ENCODE data around the gene EIF4B.

DNA sequence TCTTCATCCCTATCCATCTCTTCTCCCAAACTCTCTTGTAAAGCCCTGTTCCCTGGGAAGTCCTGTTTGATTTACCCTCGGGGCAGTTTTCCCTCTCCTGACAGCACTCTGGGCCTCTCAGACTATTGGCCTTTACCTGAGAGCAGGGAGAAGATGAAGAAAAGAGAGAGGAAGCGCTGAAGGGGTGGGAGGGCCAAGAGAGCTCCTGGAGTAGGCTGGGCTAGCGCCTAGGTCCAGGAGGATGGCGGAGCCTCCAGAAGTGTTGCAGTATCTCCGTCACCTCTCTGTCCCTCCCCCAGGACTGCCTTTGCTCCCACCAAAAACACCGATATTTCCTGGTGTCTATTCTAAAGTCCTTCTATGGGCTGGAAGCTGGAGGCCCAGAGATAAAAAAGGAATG is 85.5 kb downstream of the EIF4B start:
- no peak for TF ChIP-seq POLR2A (IDR thresholded peaks at IDR 0.05)
- TF ChIP-seq, protein P1, sequence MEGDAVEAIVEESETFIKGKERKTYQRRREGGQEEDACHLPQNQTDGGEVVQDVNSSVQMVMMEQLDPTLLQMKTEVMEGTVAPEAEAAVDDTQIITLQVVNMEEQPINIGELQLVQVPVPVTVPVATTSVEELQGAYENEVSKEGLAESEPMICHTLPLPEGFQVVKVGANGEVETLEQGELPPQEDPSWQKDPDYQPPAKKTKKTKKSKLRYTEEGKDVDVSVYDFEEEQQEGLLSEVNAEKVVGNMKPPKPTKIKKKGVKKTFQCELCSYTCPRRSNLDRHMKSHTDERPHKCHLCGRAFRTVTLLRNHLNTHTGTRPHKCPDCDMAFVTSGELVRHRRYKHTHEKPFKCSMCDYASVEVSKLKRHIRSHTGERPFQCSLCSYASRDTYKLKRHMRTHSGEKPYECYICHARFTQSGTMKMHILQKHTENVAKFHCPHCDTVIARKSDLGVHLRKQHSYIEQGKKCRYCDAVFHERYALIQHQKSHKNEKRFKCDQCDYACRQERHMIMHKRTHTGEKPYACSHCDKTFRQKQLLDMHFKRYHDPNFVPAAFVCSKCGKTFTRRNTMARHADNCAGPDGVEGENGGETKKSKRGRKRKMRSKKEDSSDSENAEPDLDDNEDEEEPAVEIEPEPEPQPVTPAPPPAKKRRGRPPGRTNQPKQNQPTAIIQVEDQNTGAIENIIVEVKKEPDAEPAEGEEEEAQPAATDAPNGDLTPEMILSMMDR (IDR thresholded peaks at IDR 0.05) = no peak
